ENCODE measurements around the gene FBXO9. TPM values are rescaled to one million over a fixed set of nuclear protein-coding genes. Genes with fewer than 3 reads are reported as not detected.
A peak's percentile ranks its signal among the peaks of the same experiment; 100 is the strongest.

Gene FBXO9
- total and polyA plus RNA-seq, 12 donors, result 42.7 to 396 (median 145) TPM

DNA sequence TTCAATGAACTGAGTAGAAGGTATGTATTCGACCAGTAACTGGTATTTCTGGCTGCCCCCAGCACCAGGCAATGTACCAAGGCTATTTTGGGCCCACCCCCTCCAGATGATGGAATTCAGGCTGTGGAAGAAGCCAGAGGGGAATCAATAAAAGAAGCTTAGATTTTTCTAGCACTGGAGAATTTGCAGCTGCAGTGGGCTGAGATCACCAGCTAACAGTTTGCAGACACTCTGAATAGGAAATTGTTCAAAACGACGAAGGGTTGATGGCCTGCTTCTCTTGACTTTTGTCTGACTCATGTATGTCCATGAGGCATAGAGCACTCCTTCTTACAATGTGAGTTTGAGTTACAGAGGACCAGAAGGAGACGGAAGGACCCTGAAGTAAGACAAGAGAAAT lies 32.4 kb upstream of the FBXO9 start:
- TF ChIP-seq, protein P1, sequence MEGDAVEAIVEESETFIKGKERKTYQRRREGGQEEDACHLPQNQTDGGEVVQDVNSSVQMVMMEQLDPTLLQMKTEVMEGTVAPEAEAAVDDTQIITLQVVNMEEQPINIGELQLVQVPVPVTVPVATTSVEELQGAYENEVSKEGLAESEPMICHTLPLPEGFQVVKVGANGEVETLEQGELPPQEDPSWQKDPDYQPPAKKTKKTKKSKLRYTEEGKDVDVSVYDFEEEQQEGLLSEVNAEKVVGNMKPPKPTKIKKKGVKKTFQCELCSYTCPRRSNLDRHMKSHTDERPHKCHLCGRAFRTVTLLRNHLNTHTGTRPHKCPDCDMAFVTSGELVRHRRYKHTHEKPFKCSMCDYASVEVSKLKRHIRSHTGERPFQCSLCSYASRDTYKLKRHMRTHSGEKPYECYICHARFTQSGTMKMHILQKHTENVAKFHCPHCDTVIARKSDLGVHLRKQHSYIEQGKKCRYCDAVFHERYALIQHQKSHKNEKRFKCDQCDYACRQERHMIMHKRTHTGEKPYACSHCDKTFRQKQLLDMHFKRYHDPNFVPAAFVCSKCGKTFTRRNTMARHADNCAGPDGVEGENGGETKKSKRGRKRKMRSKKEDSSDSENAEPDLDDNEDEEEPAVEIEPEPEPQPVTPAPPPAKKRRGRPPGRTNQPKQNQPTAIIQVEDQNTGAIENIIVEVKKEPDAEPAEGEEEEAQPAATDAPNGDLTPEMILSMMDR (IDR thresholded peaks at IDR 0.05), result no peak
- no peak for TF ChIP-seq POLR2A (IDR thresholded peaks at IDR 0.05)
- no peak for DNase-seq
- Histone ChIP-seq H3K4me3 (no peak overlapping the region), H3K36me3 (replicated peaks in 1 of 2) (peaks cover 0 to 58% of the 10 kb centered on the region in 2 donors), H3K4me1 (replicated peaks in 1 of 2) (peaks cover 13 to 40% of the 10 kb centered on the region in 2 donors), H3K9me3 (replicated peaks in 1 of 3) (no peaks in the 10 kb centered on the region), H3K27ac (peak overlapping the region in 2 of 5 donors; percentile 57 to 59), H3K27me3 (no peaks in the 10 kb centered on the region)
- intact Hi-C loops (cut with DNase I), result no loop called here
- 47 to 64% (median 57%) methylated on average over 4 of the region's 4 CpGs for WGBS, 4 donors

DNA sequence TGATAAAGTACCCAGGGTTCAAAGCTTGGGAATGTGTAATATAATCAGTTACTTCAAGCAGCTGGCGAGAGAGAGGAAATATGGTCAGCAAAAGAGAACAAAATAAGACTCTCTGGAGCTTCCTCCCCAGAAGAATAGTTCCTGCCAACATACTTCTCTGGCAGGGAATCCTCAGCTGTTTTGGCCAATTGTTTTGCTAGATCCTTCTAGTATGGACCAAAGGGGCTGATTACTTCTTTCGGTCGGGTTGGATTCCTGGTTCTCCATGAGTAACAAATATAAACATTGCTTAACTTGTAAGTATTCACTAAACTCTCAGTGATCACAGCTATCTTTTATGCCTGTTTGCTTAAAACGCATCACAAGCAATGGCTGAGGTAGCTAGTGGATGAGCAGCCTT lies 31.4 kb upstream of the FBXO9 start:
- TF ChIP-seq, protein P1 (IDR thresholded peaks at IDR 0.05), result no peak
- no peak for TF ChIP-seq POLR2A (IDR thresholded peaks at IDR 0.05)
- Histone ChIP-seq H3K4me1 (replicated peaks in 1 of 2) (peaks cover 13 to 49% of the 10 kb centered on the region in 2 donors), H3K9me3 (replicated peaks in 1 of 3) (no peaks in the 10 kb centered on the region), H3K27me3 (no peaks in the 10 kb centered on the region), H3K36me3 (replicated peaks in 1 of 2) (peaks cover 0 to 58% of the 10 kb centered on the region in 2 donors), H3K27ac (peak overlapping the region in 2 of 5 donors; percentile 57 to 62), H3K4me3 (no peak overlapping the region)
- intact Hi-C loops (cut with DNase I), result no loop called here
- WGBS, 4 donors, result 64 to 73% (median 70%) methylated on average over 4 of the region's 4 CpGs
- no peak for DNase-seq

DNA sequence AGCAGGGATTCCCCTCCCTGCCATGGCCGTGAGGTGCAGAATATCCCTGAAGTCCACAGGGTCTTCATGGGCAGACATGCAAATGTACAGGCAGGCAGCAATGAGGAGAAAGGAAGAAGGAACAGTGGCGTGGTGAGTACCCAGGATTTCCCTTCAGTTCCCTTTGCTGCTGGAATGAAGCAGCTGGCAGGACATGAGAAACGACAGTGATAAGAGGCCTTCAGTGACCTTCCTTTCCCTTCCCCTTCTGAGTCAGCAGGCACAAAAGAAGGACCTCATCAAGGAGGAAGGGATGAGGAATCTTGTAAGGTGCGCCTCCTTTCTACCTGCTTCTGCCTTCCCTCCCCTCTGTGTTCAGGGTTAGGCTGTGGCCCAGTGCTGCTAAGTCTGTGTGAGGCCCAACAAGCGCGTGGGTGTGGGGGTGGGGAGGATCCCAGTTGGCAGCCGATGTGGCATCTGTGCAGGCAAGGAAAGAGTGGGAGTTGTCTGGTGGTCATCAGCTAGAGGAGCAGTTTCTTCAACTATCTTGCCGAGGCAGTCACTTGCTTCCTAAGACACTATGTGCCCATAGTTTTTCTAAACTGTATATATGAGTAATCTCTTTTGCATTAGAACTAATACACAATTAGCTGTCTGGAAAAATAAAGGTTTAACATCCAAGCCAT lies 29.5 kb upstream of the FBXO9 start:
- Histone ChIP-seq H3K4me1 (replicated peaks in 1 of 2) (peaks cover 13 to 48% of the 10 kb centered on the region in 2 donors), H3K36me3 (replicated peaks in 1 of 2) (peaks cover 0 to 56% of the 10 kb centered on the region in 2 donors), H3K9me3 (replicated peaks in 1 of 3) (no peaks in the 10 kb centered on the region), H3K27me3 (no peaks in the 10 kb centered on the region), H3K4me3 (no peak overlapping the region), H3K27ac (peak overlapping the region in 4 of 5 donors; percentile 20 to 72 (median 60))
- peak; percentile 38 to 73 (median 66) for DNase-seq
- WGBS, 4 donors, result 43 to 48% (median 45%) methylated on average over 8 of the region's 8 CpGs
- TF ChIP-seq POLR2A (IDR thresholded peaks at IDR 0.05), result no peak
- TF ChIP-seq, protein P1 (IDR thresholded peaks at IDR 0.05), result no peak
- intact Hi-C loops (cut with DNase I), result no loop called here

DNA sequence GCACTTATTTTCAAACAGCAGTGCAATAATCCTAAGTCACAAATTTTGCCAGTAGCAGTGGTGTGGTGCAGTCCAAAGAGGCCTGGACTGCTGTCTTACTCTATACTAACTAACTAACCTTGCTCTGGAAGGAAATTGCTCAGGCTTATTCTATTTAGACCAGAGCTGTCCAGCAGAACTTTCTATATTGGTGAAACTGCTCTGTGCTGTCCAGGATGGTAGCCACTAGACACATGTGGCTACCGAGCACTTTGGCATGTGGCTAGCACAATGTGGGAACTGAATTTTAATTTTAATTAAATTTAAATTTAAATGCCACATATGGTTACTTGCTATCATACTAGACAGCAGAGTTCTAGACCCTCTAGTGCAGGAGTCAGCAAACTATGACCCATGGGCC lies 27.1 kb upstream of the FBXO9 start:
- TF ChIP-seq, protein P1 (IDR thresholded peaks at IDR 0.05), result no peak
- TF ChIP-seq POLR2A (IDR thresholded peaks at IDR 0.05), result no peak
- Histone ChIP-seq H3K27ac (no peak overlapping the region), H3K27me3 (no peaks in the 10 kb centered on the region), H3K4me3 (no peak overlapping the region), H3K4me1 (replicated peaks in 1 of 2) (peaks cover 30 to 58% of the 10 kb centered on the region in 2 donors), H3K36me3 (replicated peaks in 1 of 2) (peaks cover 0 to 46% of the 10 kb centered on the region in 2 donors), H3K9me3 (replicated peaks in 1 of 3) (no peaks in the 10 kb centered on the region)
- WGBS, 4 donors, result 47 to 100% (median 96%) methylated on average over 1 of the region's 1 CpG
- no peak for DNase-seq
- intact Hi-C loops (cut with DNase I), result no loop called here
